Keratinocyte (primary cell): Measurements from ENCODE around the gene TAS2R8. TPM values are rescaled to one million over a fixed set of nuclear protein-coding genes. Genes with fewer than 3 reads are reported as not detected.

Source experiments
- DNase-seq: peaks from one replicate; pipeline ENCODE4 v3.0.0-alpha.2; 2011; ENCODE audit warnings: low read depth, missing footprints, low spot score
- FAIRE-seq: peaks from 2 replicates; lab custom pipeline; 2011; peaks lifted over from hg19 to GRCh38; lab: Jason Lieb, UNC
- H2AFZ ChIP-seq: 2 replicates; pipeline ENCODE4 v1.6.0; 2012; ENCODE audit warnings: low read length, control low read depth, inconsistent platforms; ENCODE audit not compliant: control insufficient read depth
- H3K27ac ChIP-seq: 2 replicates; pipeline ENCODE4 v1.5.1; 2011; ENCODE audit warnings: low read length; ENCODE audit not compliant: control insufficient read depth, insufficient read depth
- H3K27me3 ChIP-seq: 3 replicates; pipeline ENCODE4 v1.6.0; 2011; ENCODE audit warnings: low read length; ENCODE audit not compliant: control insufficient read depth, insufficient read depth; ENCODE audit errors: extremely low read depth
- H3K36me3 ChIP-seq, 2 experiments: 2 replicates in 1 of 2; 3 replicates in 1 of 2; pipeline ENCODE4 v1.5.1; 2011; ENCODE audit warnings: low read length in 2 of 2, mild to moderate bottlenecking in 1 of 2; ENCODE audit not compliant: control insufficient read depth in 2 of 2, insufficient read depth in 2 of 2; ENCODE audit errors: extremely low read depth in 1 of 2
- H3K4me1 ChIP-seq: 3 replicates; pipeline ENCODE4 v1.5.1; 2011; ENCODE audit warnings: low read length; ENCODE audit not compliant: control insufficient read depth, insufficient read depth; ENCODE audit errors: extremely low read depth
- H3K4me2 ChIP-seq: 3 replicates; pipeline ENCODE4 v1.6.0; 2011; ENCODE audit warnings: low read depth, low read length; ENCODE audit not compliant: control insufficient read depth, insufficient read depth; ENCODE audit errors: extremely low read depth
- H3K4me3 ChIP-seq, 3 experiments: fragments of 200-600 bp in 1 of 3; sonication (generic) in 1 of 3; 2 replicates in 2 of 3; 3 replicates in 1 of 3; pipeline ENCODE4 v1.5.1; 2011 to 2016; ENCODE audit warnings: low read length in 3 of 3, mild to moderate bottlenecking in 3 of 3, control low read depth in 2 of 3, inconsistent platforms in 1 of 3, low read depth in 1 of 3, mixed read lengths in 1 of 3, mixed run types in 1 of 3, moderate library complexity in 1 of 3; ENCODE audit not compliant: control insufficient read depth in 2 of 3, insufficient read depth in 2 of 3; ENCODE audit errors: extremely low read depth in 1 of 3
- H3K79me2 ChIP-seq: 2 replicates; pipeline ENCODE4 v1.6.0; 2012; ENCODE audit warnings: low read length; ENCODE audit not compliant: control insufficient read depth, insufficient read depth
- H3K9ac ChIP-seq: 3 replicates; pipeline ENCODE4 v1.6.0; 2011; ENCODE audit warnings: low read length; ENCODE audit not compliant: control insufficient read depth, insufficient read depth; ENCODE audit errors: extremely low read depth
- H3K9me1 ChIP-seq: 3 replicates; pipeline ENCODE4 v1.6.0; 2011; ENCODE audit warnings: low read length; ENCODE audit not compliant: control insufficient read depth, insufficient read depth; ENCODE audit errors: extremely low read depth
- H3K9me3 ChIP-seq: 2 replicates; pipeline ENCODE4 v1.5.1; 2012; ENCODE audit warnings: low read depth, low read length; ENCODE audit not compliant: control insufficient read depth
- H4K20me1 ChIP-seq: 3 replicates; pipeline ENCODE4 v1.6.0; 2011; ENCODE audit warnings: low read length; ENCODE audit not compliant: control insufficient read depth, insufficient read depth; ENCODE audit errors: extremely low read depth
- EZH2 ChIP-seq: IDR thresholded peaks from one replicate; pipeline ENCODE4 v1.6.1; 2012; ENCODE audit warnings: inconsistent platforms, mild to moderate bottlenecking, low read length, moderate library complexity
- dilution Hi-C: fragments of 300-500 bp; cut with MboI; formaldehyde crosslinking; loops from one replicate; pipeline ENCODE4 v1.7.0; 2020; ENCODE audit warnings: low sequenced_read_pairs; ENCODE audit not compliant: extremely low pct_ligation_motif_present
- polyA plus RNA-seq, 5 experiments: library from polyadenylated mRNA; depleted of rRNA in 3 of 5; stranded (reverse) in 3 of 5; stranded (forward) in 1 of 5; unstranded in 1 of 5; fragments of >200 nt; gene quantifications; 1 replicate in 1 of 5; 2 replicates in 3 of 5; 3 replicates in 1 of 5; pipeline versions ENCODE4 v1.2.1 to v1.2.3, GENCODE V29; 2011 to 2012; ENCODE audit warnings: missing spikeins in 2 of 5, low read depth in 1 of 5, low replicate concordance in 1 of 5
- small RNA-seq, 3 experiments: library from RNA; depleted of rRNA; stranded (forward); fragments of <200 nt; gene quantifications; one replicate each; pipeline ENCODE3, GENCODE V24; 2012; ENCODE audit warnings: low read depth in 3 of 3, low replicate concordance in 1 of 3; ENCODE audit not compliant: insufficient read length in 3 of 3
- TF ChIP-seq, protein P1 (sequence below), 3 experiments: IDR thresholded peaks in 1 of 3; conservative IDR thresholded peaks in 1 of 3; optimal IDR thresholded peaks in 1 of 3; 2 replicates in 2 of 3; 3 replicates in 1 of 3; pipeline versions ENCODE3 to v1.5.1; 2011; ENCODE audit warnings: low read length in 3 of 3, mild to moderate bottlenecking in 3 of 3, moderate library complexity in 2 of 3, control low read depth in 1 of 3, inconsistent platforms in 1 of 3; ENCODE audit not compliant: insufficient read depth in 2 of 3; ENCODE audit errors: extremely low read depth in 1 of 3

Gene TAS2R8
- polyA plus RNA-seq, 1 donor (not counting 4 experiments of a cell fraction or from before 2014, with no cell fraction given), result not detected

- Histone ChIP-seq H3K4me2 (no peak overlapping the region), H2AFZ (no peak overlapping the region), H4K20me1 (no peaks in the 10 kb centered on the region), H3K27ac (no peak overlapping the region), H3K79me2 (no peaks in the 10 kb centered on the region), H3K9me3 (peaks cover 5% of the 10 kb centered on the region), H3K4me1 (no peaks in the 10 kb centered on the region), H3K36me3 (no peaks in the 10 kb centered on the region), H3K9me1 (no peaks in the 10 kb centered on the region), H3K9ac (no peak overlapping the region), H3K27me3 (peaks cover 11% of the 10 kb centered on the region), H3K4me3 (no peak overlapping the region)
- DNase-seq (no peak), FAIRE-seq (no peak)
- no peak for TF ChIP-seq EZH2
- TF ChIP-seq, protein P1, sequence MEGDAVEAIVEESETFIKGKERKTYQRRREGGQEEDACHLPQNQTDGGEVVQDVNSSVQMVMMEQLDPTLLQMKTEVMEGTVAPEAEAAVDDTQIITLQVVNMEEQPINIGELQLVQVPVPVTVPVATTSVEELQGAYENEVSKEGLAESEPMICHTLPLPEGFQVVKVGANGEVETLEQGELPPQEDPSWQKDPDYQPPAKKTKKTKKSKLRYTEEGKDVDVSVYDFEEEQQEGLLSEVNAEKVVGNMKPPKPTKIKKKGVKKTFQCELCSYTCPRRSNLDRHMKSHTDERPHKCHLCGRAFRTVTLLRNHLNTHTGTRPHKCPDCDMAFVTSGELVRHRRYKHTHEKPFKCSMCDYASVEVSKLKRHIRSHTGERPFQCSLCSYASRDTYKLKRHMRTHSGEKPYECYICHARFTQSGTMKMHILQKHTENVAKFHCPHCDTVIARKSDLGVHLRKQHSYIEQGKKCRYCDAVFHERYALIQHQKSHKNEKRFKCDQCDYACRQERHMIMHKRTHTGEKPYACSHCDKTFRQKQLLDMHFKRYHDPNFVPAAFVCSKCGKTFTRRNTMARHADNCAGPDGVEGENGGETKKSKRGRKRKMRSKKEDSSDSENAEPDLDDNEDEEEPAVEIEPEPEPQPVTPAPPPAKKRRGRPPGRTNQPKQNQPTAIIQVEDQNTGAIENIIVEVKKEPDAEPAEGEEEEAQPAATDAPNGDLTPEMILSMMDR (optimal IDR thresholded peaks at IDR 0.05 in 1 of 3, IDR thresholded peaks at IDR 0.05 in 1 of 3, conservative IDR thresholded peaks at IDR 0.05 in 1 of 3; ENCODE audit: extremely low read depth in 1 of 3, insufficient read depth in 2 of 3, low read length in 3 of 3), result no peak
- dilution Hi-C loops, result no loop called here
Measured at GRCh38 chr12:10759657-10760056, 47.4 kb downstream of the TAS2R8 start.

DNA sequence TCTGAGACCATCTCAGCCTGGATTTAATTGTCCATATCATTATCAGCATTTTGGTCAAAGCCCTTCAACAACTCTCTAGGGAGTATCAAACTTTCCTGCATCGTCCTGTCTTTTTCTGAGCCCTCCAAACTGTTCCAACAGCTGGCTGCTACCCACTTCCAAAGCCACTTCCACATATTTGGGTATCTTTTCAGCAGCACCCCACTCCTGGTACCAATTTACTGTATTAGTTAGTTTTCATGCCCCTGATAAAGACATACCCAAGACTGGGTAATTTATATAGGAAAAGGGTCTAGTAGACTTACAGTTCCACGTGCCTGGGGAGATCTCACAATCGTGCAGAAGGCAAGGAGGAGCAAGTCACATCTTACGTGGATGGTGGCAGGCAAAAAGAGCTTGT lies 50.9 kb downstream of the TAS2R8 start:
- H3K4me2 ChIP-seq, result no peak overlapping the region
- H3K27me3 ChIP-seq, result no peaks in the 10 kb centered on the region
- no peaks in the 10 kb centered on the region for H4K20me1 ChIP-seq
- dilution Hi-C loops, result no loop called here
- no peak overlapping the region for H2AFZ ChIP-seq
- peaks cover 4% of the 10 kb centered on the region for H3K4me1 ChIP-seq
- H3K79me2 ChIP-seq, result no peaks in the 10 kb centered on the region
- H3K9me1 ChIP-seq, result no peaks in the 10 kb centered on the region
- no peak for TF ChIP-seq EZH2
- TF ChIP-seq, protein P1 (optimal IDR thresholded peaks at IDR 0.05 in 1 of 3, IDR thresholded peaks at IDR 0.05 in 1 of 3, conservative IDR thresholded peaks at IDR 0.05 in 1 of 3; ENCODE audit: extremely low read depth in 1 of 3, insufficient read depth in 2 of 3, low read length in 3 of 3), result no peak
- peaks cover 5% of the 10 kb centered on the region for H3K9me3 ChIP-seq
- H3K36me3 ChIP-seq, result no peaks in the 10 kb centered on the region
- DNase-seq, result no peak
- no peak overlapping the region for H3K27ac ChIP-seq
- no peak for FAIRE-seq
- no peak overlapping the region for H3K4me3 ChIP-seq
- no peak overlapping the region for H3K9ac ChIP-seq

Small RNA genes within 50 kb of the gene (small RNA-seq; reads per million reads assigned to genes)
- gene PRR4, result 0 reads per million in 3 experiments

Other genes with a start within 250 kb of the TAS2R8 start
- gene MAGOHB, start 193.7 kb downstream of the TAS2R8 start, polyA plus RNA-seq, result 13.3 to 34.2 TPM (median 23.1 TPM) in 3 replicates
- 2.0 to 2.8 TPM (median 2.3 TPM) in 3 replicates for gene STYK1, start 133.2 kb downstream of the TAS2R8 start, polyA plus RNA-seq
- 127 to 367 TPM (median 170 TPM) in 3 replicates for gene YBX3, start 84.0 kb downstream of the TAS2R8 start, polyA plus RNA-seq
- gene TAS2R7, start 4.7 kb downstream of the TAS2R8 start, polyA plus RNA-seq, result not detected in 3 replicates
- gene TAS2R9, start 2.9 kb upstream of the TAS2R8 start, polyA plus RNA-seq, result not detected in 3 replicates
- gene TAS2R10, start 19.1 kb upstream of the TAS2R8 start, polyA plus RNA-seq, result 0.10 to 0.22 TPM in 2 of 3 replicates, not detected in the other
- 2.5 to 4.0 TPM (median 2.7 TPM) in 3 replicates for gene PRR4, start 42.2 kb upstream of the TAS2R8 start, polyA plus RNA-seq
- gene PRH1, start 77.0 kb upstream of the TAS2R8 start, polyA plus RNA-seq, result 4.5 to 5.5 TPM (median 4.9 TPM) in 3 replicates
- 0.08 to 0.14 TPM in 2 of 3 replicates, not detected in the other for gene TAS2R13, start 102.3 kb upstream of the TAS2R8 start, polyA plus RNA-seq
- gene PRH2, start 122.0 kb upstream of the TAS2R8 start, polyA plus RNA-seq, result 0.12 to 0.13 TPM in 2 of 3 replicates, not detected in the other
- gene TAS2R14, start 132.0 kb upstream of the TAS2R8 start, polyA plus RNA-seq, result 0.58 to 1.2 TPM (median 0.63 TPM) in 3 replicates
- gene TAS2R50, start 179.6 kb upstream of the TAS2R8 start, polyA plus RNA-seq, result 0.10 TPM in 1 of 3 replicates, not detected in the others
- gene TAS2R20, start 191.0 kb upstream of the TAS2R8 start, polyA plus RNA-seq, result 0.08 to 0.43 TPM (median 0.41 TPM) in 3 replicates
- gene TAS2R19, start 215.3 kb upstream of the TAS2R8 start, polyA plus RNA-seq, result 0.17 to 0.31 TPM in 2 of 3 replicates, not detected in the other
- gene TAS2R31, start 224.1 kb upstream of the TAS2R8 start, polyA plus RNA-seq, result 0.08 to 0.28 TPM in 2 of 3 replicates, not detected in the other